GM23248 (cell line): ENCODE data around the gene HNMT.

Source experiments
- EZH2 ChIP-seq: fragments of 200-600 bp; sonication (generic); IDR thresholded peaks from 2 replicates; pipeline ENCODE4 v1.6.1; 2018; ENCODE audit warnings: antibody characterized with exemption, mild to moderate bottlenecking; ENCODE audit not compliant: insufficient read depth, poor library complexity, severe bottlenecking
- EZH2phosphoT487 ChIP-seq: fragments of 200-600 bp; sonication (generic); IDR thresholded peaks from 2 replicates; pipeline ENCODE4 v1.6.1; 2018; ENCODE audit warnings: antibody characterized with exemption, moderate library complexity, mild to moderate bottlenecking, low read depth; ENCODE audit not compliant: insufficient read depth

DNA sequence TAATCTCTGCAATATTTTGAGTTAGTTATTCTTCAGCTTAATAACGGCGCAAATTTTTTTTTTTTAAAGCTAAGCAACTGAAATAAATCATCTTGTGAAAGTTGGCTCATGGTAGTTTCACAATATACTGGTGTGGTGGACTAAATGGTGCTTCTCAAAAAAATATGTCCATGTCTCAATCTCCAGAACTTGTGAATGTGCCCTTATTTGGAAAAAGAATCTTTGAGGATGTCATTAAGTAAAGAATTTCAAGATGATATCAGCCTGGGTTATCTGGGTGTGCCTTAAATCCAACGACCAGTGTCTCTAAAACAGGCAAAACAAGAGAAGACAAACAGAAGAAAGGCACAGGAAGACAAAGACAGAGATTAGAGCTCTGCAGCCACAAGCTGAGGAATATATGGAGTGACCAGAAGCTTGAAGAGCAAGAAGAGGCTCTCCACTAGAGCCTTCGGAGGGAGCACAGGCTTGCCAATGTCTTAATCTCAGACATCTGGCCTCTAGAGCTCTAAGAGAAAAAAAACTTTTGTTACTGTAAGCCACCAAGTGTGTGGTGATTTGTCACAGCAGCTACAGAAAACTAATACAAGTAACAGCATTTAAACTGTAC is 71.4 kb downstream of the HNMT start:
- TF ChIP-seq EZH2 (no peak), EZH2phosphoT487 (no peak)
